ENCODE results near the gene RYR1.
A peak's percentile ranks its signal among the peaks of the same experiment; 100 is the strongest.
"Not testable (repeated sequence)": the region's sequence is repeated elsewhere in the genome, so short reads cannot be mapped to it uniquely, and the experiment has no call there.

The RYR1 gene

GRCh38 chr19:38624822-38625221 lies 191.3 kb downstream of the RYR1 start (continued):
- no peak for TF ChIP-seq ZBTB21 (tag by site-specific recombination; IDR thresholded peaks at IDR 0.05)

- no peak for TF ChIP-seq ZFP41 (tag by site-specific recombination; IDR thresholded peaks at IDR 0.05; ENCODE audit: borderline replicate concordance)
- no peak for TF ChIP-seq REST (tag by site-specific recombination; IDR thresholded peaks at IDR 0.05)
- TF ChIP-seq ZNF121 (tag by site-specific recombination; IDR thresholded peaks at IDR 0.05), result peak; percentile 88
- TF ChIP-seq SALL2 (tag by site-specific recombination; IDR thresholded peaks at IDR 0.05; ENCODE audit: borderline replicate concordance), result no peak
- TF ChIP-seq ZNF23 (tag by site-specific recombination; IDR thresholded peaks at IDR 0.05; ENCODE audit: borderline replicate concordance), result no peak
- no peaks in the 10 kb centered on the region for H3K4me1 ChIP-seq (ENCODE audit: control insufficient read depth, insufficient read depth, low read length)
- CTCF ChIA-PET, result interaction anchor here (1.5 kb wide), 1 partner anchor 8 kb away, joined by 14 read pairs; no protein-coding TSS in a partner anchor
- no peak overlapping the region for H3K4me3 ChIP-seq (ENCODE audit: low read depth, low read length)
- POLR2A ChIA-PET, result interaction anchor here (1.8 to 3.1 kb wide), 2 partner anchors 8 kb away, joined by 8 to 23 read pairs; partner anchors contain the start of gene EIF3K
- H3K9me3 ChIP-seq (ENCODE audit: control insufficient read depth, insufficient read depth, low read depth, low read length), result no peaks in the 10 kb centered on the region
- H3K36me3 ChIP-seq (ENCODE audit: control insufficient read depth in 2 of 2, insufficient read depth in 1 of 2, low read length in 2 of 2), result peaks cover 80 to 87% of the 10 kb centered on the region in 2 experiments
- H3K27ac ChIP-seq (ENCODE audit: extremely low read depth, low read depth, low read length), result no peak overlapping the region
Observed at GRCh38 chr19:38626401-38626800, 192.9 kb downstream of the RYR1 start.

GRCh38 chr19:38629568-38629967 lies 196.1 kb downstream of the RYR1 start:
- H3K9me3 ChIP-seq (ENCODE audit: control insufficient read depth, insufficient read depth, low read depth, low read length), result no peaks in the 10 kb centered on the region
- POLR2A ChIA-PET, result interaction anchor here (0.6 to 3.1 kb wide), 6 partner anchors 11 to 1552 kb away, joined by 3 to 23 read pairs (median 4); partner anchors contain the start of genes ACTN4, EIF3K and MAP4K1
- CTCF ChIA-PET, result interaction anchor here (0.6 to 2.4 kb wide), 3 partner anchors 10 to 227 kb away, joined by 3 to 11 read pairs (median 5); partner anchors contain the start of gene FAM98C
- no peak overlapping the region for H3K4me3 ChIP-seq (ENCODE audit: low read depth, low read length)
- no peak overlapping the region for H3K27ac ChIP-seq (ENCODE audit: extremely low read depth, low read depth, low read length)
- H3K36me3 ChIP-seq (ENCODE audit: control insufficient read depth in 2 of 2, insufficient read depth in 1 of 2, low read length in 2 of 2), result peaks cover 63 to 93% of the 10 kb centered on the region in 2 experiments
- no peak for TF ChIP-seq ZNF510 (tag by site-specific recombination; IDR thresholded peaks at IDR 0.05; ENCODE audit: insufficient replicate concordance)
- TF ChIP-seq ZFHX2 (tag by site-specific recombination; conservative IDR thresholded peaks at IDR 0.05), result peak; percentile 66; the same call in 1 of the 2 replicates
- TF ChIP-seq EGR2 (tag by site-specific recombination; IDR thresholded peaks at IDR 0.05; ENCODE audit: low read depth), result peak; percentile 74
- TF ChIP-seq ZNF670 (tag by site-specific recombination; IDR thresholded peaks at IDR 0.05; ENCODE audit: low read depth), result no peak
- H3K4me1 ChIP-seq (ENCODE audit: control insufficient read depth, insufficient read depth, low read length), result no peaks in the 10 kb centered on the region

- H3K9me3 ChIP-seq (ENCODE audit: control insufficient read depth, insufficient read depth, low read depth, low read length); H3K27ac ChIP-seq (ENCODE audit: extremely low read depth, low read depth, low read length); POLR2A ChIA-PET; CTCF ChIA-PET; H3K4me1 ChIP-seq (ENCODE audit: control insufficient read depth, insufficient read depth, low read length); H3K4me3 ChIP-seq (ENCODE audit: low read depth, low read length): not testable (repeated sequence)
- H3K36me3 ChIP-seq (ENCODE audit: control insufficient read depth in 2 of 2, insufficient read depth in 1 of 2, low read length in 2 of 2), result peaks cover 63 to 90% of the 10 kb centered on the region in 2 experiments
Observed at GRCh38 chr19:38631301-38631700, 197.8 kb downstream of the RYR1 start.

GRCh38 chr19:38631811-38632475 lies 198.5 kb downstream of the RYR1 start:
- H3K4me1 ChIP-seq (ENCODE audit: control insufficient read depth, insufficient read depth, low read length); H3K4me3 ChIP-seq (ENCODE audit: low read depth, low read length); H3K9me3 ChIP-seq (ENCODE audit: control insufficient read depth, insufficient read depth, low read depth, low read length): not testable (repeated sequence)
- peaks cover 63 to 90% of the 10 kb centered on the region in 2 experiments for H3K36me3 ChIP-seq (ENCODE audit: control insufficient read depth in 2 of 2, insufficient read depth in 1 of 2, low read length in 2 of 2)
- H3K27ac ChIP-seq (ENCODE audit: extremely low read depth, low read depth, low read length), result peak overlapping the region; percentile 17; the same call in 1 of the 2 replicates
- CTCF ChIA-PET, result interaction anchor here (1.3 to 5.3 kb wide), 2 partner anchors 20 to 229 kb away, joined by 5 to 77 read pairs; partner anchors contain the start of gene FAM98C
- POLR2A ChIA-PET, result interaction anchor here (1.0 kb wide), 1 partner anchor 13 kb away, joined by 4 read pairs; the partner anchor contains the start of gene EIF3K
- TF ChIP-seq KLF1 (tag by site-specific recombination; IDR thresholded peaks at IDR 0.05), result peak; percentile 99
- peak; percentile 97 for TF ChIP-seq ZNF121 (tag by site-specific recombination; IDR thresholded peaks at IDR 0.05)
- peak; percentile 95 for TF ChIP-seq KLF17 (tag by site-specific recombination; IDR thresholded peaks at IDR 0.05)
- TF ChIP-seq WT1 (tag by site-specific recombination; IDR thresholded peaks at IDR 0.05), result peak; percentile 87
- TF ChIP-seq ZFHX2 (tag by site-specific recombination; conservative IDR thresholded peaks at IDR 0.05), result peak; percentile 34; the same call in 1 of the 2 replicates
- peak; percentile 89 for TF ChIP-seq EGR2 (tag by site-specific recombination; IDR thresholded peaks at IDR 0.05; ENCODE audit: low read depth)

All from HEK293 (cell line).